Measurements from ENCODE around the gene CTU2.

CTU2 gene

GRCh38 chr16:88697831-88698615 lies 8.3 kb upstream of the CTU2 start:
- DNase-seq = peak; percentile 14

GRCh38 chr16:88698646-88699045 lies 7.7 kb upstream of the CTU2 start:
- no peak for DNase-seq

- no peak for DNase-seq
Measured at GRCh38 chr16:88699180-88699579, 7.1 kb upstream of the CTU2 start.

- DNase-seq = no peak
Measured at GRCh38 chr16:88700322-88700635, 6.0 kb upstream of the CTU2 start.

- DNase-seq = no peak
Measured at GRCh38 chr16:88700636-88701482, 5.4 kb upstream of the CTU2 start.

GRCh38 chr16:88701581-88702370 lies 4.5 kb upstream of the CTU2 start:
- DNase-seq = no peak

GRCh38 chr16:88702371-88703210 lies 3.7 kb upstream of the CTU2 start:
- DNase-seq = no peak

GRCh38 chr16:88703486-88704309 lies 2.6 kb upstream of the CTU2 start:
- DNase-seq = no peak

GRCh38 chr16:88705076-88705684 lies 1.1 kb upstream of the CTU2 start:
- no peak for DNase-seq

GRCh38 chr16:88705801-88706228 lies 488 bp upstream of the CTU2 start:
- DNase-seq = peak; percentile 21

GRCh38 chr16:88706965-88707826 lies 893 bp downstream of the CTU2 start:
- peak; percentile 87 for DNase-seq

GRCh38 chr16:88710556-88710955 lies 4.3 kb downstream of the CTU2 start:
- no peak for DNase-seq

GRCh38 chr16:88711750-88712340 lies 5.5 kb downstream of the CTU2 start:
- no peak for DNase-seq

- no peak for DNase-seq
Measured at GRCh38 chr16:88712362-88712979, 6.2 kb downstream of the CTU2 start.

GRCh38 chr16:88713054-88713453 lies 6.8 kb downstream of the CTU2 start:
- no peak for DNase-seq

GRCh38 chr16:88713568-88714419 lies 7.5 kb downstream of the CTU2 start:
- no peak for DNase-seq

- no peak for DNase-seq
Measured at GRCh38 chr16:88714420-88715302, 8.4 kb downstream of the CTU2 start.

Data from NCI-H82 (cell line).